Activated CD8-positive, alpha-beta T cell treated with anti-CD3 and anti-CD28 coated beads for 36 hours (primary cell): ENCODE results near the gene SELENOO. TPM values are rescaled to one million over a fixed set of nuclear protein-coding genes. Genes with fewer than 3 reads are reported as not detected.

Experiments
- ATAC-seq: fragments of 200-7000 bp; cut with Tn5 transposase; one replicate; pipeline ENCODE4 v1.10.0; 2021; ENCODE audit warnings: mild to moderate bottlenecking, moderate library complexity
- CTCF ChIA-PET: fragments of 350-600 bp; sonication (Branson Sonifier 250); formaldehyde crosslinking; loops from one replicate; lab custom pipeline; 2021; ENCODE audit warnings: antibody characterized with exemption; lab: Charles Lee
- POLR2A ChIA-PET: fragments of 350-600 bp; sonication (Branson Sonifier 250); formaldehyde crosslinking; loops from one replicate; lab custom pipeline; 2021; ENCODE audit warnings: antibody characterized with exemption; lab: Charles Lee
- DNase-seq: peaks from one replicate; pipeline ENCODE4 v3.0.0-alpha.2; 2020
- H3K27ac Mint-ChIP-seq: one replicate; pipeline ENCODE4 v1.8.0; 2021; ENCODE audit warnings: mild to moderate bottlenecking, mixed read lengths
- H3K27me3 Mint-ChIP-seq: one replicate; pipeline ENCODE4 v1.8.0; 2021; ENCODE audit warnings: mixed read lengths
- H3K36me3 Mint-ChIP-seq: one replicate; pipeline ENCODE4 v1.8.0; 2021; ENCODE audit warnings: low read depth, mixed read lengths
- H3K4me1 Mint-ChIP-seq: one replicate; pipeline ENCODE4 v1.8.0; 2021; ENCODE audit warnings: low read depth, mixed read lengths
- H3K4me3 Mint-ChIP-seq: one replicate; pipeline ENCODE4 v1.8.0; 2021; ENCODE audit warnings: mild to moderate bottlenecking, moderate library complexity, mixed read lengths
- H3K9me3 Mint-ChIP-seq: one replicate; pipeline ENCODE4 v1.8.0; 2021; ENCODE audit warnings: mixed read lengths
- CTCF ChIP-seq: fragments of 200-600 bp; IDR thresholded peaks from one replicate; pipeline ENCODE4 v1.8.0; 2022; ENCODE audit warnings: antibody characterized with exemption, mild to moderate bottlenecking
- intact Hi-C: fragments of 100-400 bp; cut with micrococcal nuclease; formaldehyde crosslinking; loops from one replicate; pipeline ENCODE4 v1.10.0; 2022
- total RNA-seq, 2 experiments: library from RNA; stranded (reverse); gene quantifications; one replicate each; pipeline ENCODE4 v1.2.3, GENCODE V29; 2021

SELENOO gene
- total RNA-seq, 2 experiments from 2014 or later, result 24.0 to 25.5 TPM

GRCh38 chr22:50157709-50158375 lies 43.0 kb upstream of the SELENOO start:
- Mint-ChIP-seq H3K27me3 (peaks cover 7% of the 10 kb centered on the region), H3K9me3 (no peaks in the 10 kb centered on the region), H3K4me1 (no peaks in the 10 kb centered on the region), H3K27ac (no peak overlapping the region), H3K36me3 (no peaks in the 10 kb centered on the region), H3K4me3 (no peak overlapping the region)
- ATAC-seq (no peak), DNase-seq (no peak)
- ChIA-PET POLR2A (no interaction called here), CTCF (interaction anchor here (1.7 kb wide), 1 partner anchor 9 kb away, joined by 4 read pairs; no protein-coding TSS in a partner anchor)
- no peak for TF ChIP-seq CTCF
- intact Hi-C loops, result no loop called here

GRCh38 chr22:50160947-50161346 lies 39.9 kb upstream of the SELENOO start:
- CTCF ChIA-PET, result no interaction called here
- intact Hi-C loops, result no loop called here

GRCh38 chr22:50161508-50162390 lies 39.1 kb upstream of the SELENOO start:
- intact Hi-C loops, result no loop called here

More at GRCh38 chr22:50160947-50161346, 39.9 kb upstream of the SELENOO start:
- no peak for TF ChIP-seq CTCF
- Mint-ChIP-seq H3K27me3 (peaks cover 9% of the 10 kb centered on the region), H3K4me1 (no peaks in the 10 kb centered on the region), H3K27ac (no peak overlapping the region), H3K36me3 (no peaks in the 10 kb centered on the region), H3K4me3 (no peak overlapping the region), H3K9me3 (no peaks in the 10 kb centered on the region)
- ATAC-seq, result no peak
- no peak for DNase-seq
- POLR2A ChIA-PET, result no interaction called here

DNA sequence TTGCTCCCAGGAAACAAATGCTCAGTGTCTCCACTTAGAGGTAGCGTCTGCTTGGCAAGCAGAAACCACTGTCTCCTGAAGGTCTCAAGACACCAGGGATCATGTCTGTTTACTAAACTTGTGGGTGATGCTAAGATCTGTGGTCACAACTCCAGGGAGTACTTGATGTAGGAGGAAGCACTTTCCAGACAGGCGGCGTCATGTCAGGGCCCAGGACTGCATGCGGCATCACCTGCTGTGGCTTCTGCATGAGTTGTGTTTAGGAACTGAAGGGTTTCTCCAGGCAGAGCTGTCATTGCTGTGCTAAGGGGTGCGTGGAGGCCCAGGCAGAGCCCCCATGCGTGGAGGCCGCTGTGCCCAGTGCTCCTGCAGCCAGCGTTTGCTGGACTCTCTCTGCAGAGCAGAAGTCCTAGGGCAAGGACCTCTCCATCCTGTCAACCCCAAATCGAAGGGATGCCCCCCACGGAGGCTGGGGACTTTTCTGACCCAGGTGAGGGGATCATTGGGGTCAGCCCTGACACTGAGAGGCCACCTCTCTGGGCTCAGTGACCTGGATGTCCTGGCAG lies 38.3 kb upstream of the SELENOO start:
- intact Hi-C loops, result no loop called here
- no peaks in the 10 kb centered on the region for H3K36me3 Mint-ChIP-seq
- no peak overlapping the region for H3K4me3 Mint-ChIP-seq
- ATAC-seq (no peak), DNase-seq (no peak)
- peaks cover 9% of the 10 kb centered on the region for H3K27me3 Mint-ChIP-seq
- TF ChIP-seq CTCF, result no peak
- ChIA-PET POLR2A (interaction anchor here (0.6 kb wide), 1 partner anchor 10 kb away, joined by 3 read pairs; no protein-coding TSS in a partner anchor), CTCF (no interaction called here)
- H3K27ac Mint-ChIP-seq, result no peak overlapping the region
- H3K9me3 Mint-ChIP-seq, result no peaks in the 10 kb centered on the region
- H3K4me1 Mint-ChIP-seq, result no peaks in the 10 kb centered on the region

More at GRCh38 chr22:50161508-50162390, 39.1 kb upstream of the SELENOO start:
- no peak for TF ChIP-seq CTCF
- H3K27ac Mint-ChIP-seq, result no peak overlapping the region
- no peak overlapping the region for H3K4me3 Mint-ChIP-seq
- H3K4me1 Mint-ChIP-seq, result no peaks in the 10 kb centered on the region
- ATAC-seq, result no peak
- H3K27me3 Mint-ChIP-seq, result peaks cover 9% of the 10 kb centered on the region
- POLR2A ChIA-PET, result interaction anchor here (0.6 kb wide), 1 partner anchor 9 kb away, joined by 3 read pairs; no protein-coding TSS in a partner anchor
- CTCF ChIA-PET, result no interaction called here
- no peak for DNase-seq
- H3K9me3 Mint-ChIP-seq, result no peaks in the 10 kb centered on the region
- no peaks in the 10 kb centered on the region for H3K36me3 Mint-ChIP-seq
